22Rv1 (cell line): ENCODE data around the gene RFPL1.

Experiments
- CTCF ChIP-seq: fragments of 450-650 bp; IDR thresholded peaks from 2 replicates; pipeline ENCODE4 v1.5.1; 2017; ENCODE audit warnings: mild to moderate bottlenecking
- ZFX ChIP-seq: fragments of 450-650 bp; IDR thresholded peaks from 2 replicates; pipeline ENCODE4 v1.6.1; 2017; ENCODE audit warnings: antibody characterized with exemption, borderline replicate concordance

GRCh38 chr22:29464581-29464980 lies 26.2 kb downstream of the RFPL1 start:
- TF ChIP-seq CTCF, result no peak
- no peak for TF ChIP-seq ZFX
